ENCODE data around the gene WBP1L.

GRCh38 chr10:102731222-102731800 lies 12.4 kb upstream of the WBP1L start:
- no peak for TF ChIP-seq CTCF (IDR thresholded peaks at IDR 0.05; ENCODE audit: low read depth, low read length, poor library complexity, severe bottlenecking)
- TF ChIP-seq EZH2phosphoT487 (IDR thresholded peaks at IDR 0.05; ENCODE audit: borderline replicate concordance, low read length), result no peak

Measured in DOHH2 (cell line).